Measurements from ENCODE around the gene GID4.

GID4 gene

GRCh38 chr17:18102640-18103039, 63.4 kb downstream of the GID4 start:
- no peak for DNase-seq (ENCODE audit: low spot score)

GRCh38 chr17:18105027-18105426, 65.8 kb downstream of the GID4 start:
- no peak for DNase-seq (ENCODE audit: low spot score)

- DNase-seq (ENCODE audit: low spot score): no peak
Observed at GRCh38 chr17:18105595-18105994, 66.4 kb downstream of the GID4 start.

- DNase-seq (ENCODE audit: low spot score): no peak
Observed at GRCh38 chr17:18106211-18106610, 67.0 kb downstream of the GID4 start.

GRCh38 chr17:18107061-18107790, 68.0 kb downstream of the GID4 start:
- no peak for DNase-seq (ENCODE audit: low spot score)

- DNase-seq (ENCODE audit: low spot score): no peak
Observed at GRCh38 chr17:18107971-18108370, 68.8 kb downstream of the GID4 start.

GRCh38 chr17:18108401-18109312, 69.4 kb downstream of the GID4 start, which contains the start of gene MYO15A:
TSS of gene MYO15A (plus strand) at chr17:18108756. CDS start at chr17:18118801, 10,045 bp downstream.
- DNase-seq (ENCODE audit: low spot score): no peak

GRCh38 chr17:18109935-18110485, 70.8 kb downstream of the GID4 start:
- no peak for DNase-seq (ENCODE audit: low spot score)

- no peak for DNase-seq (ENCODE audit: low spot score)
Observed at GRCh38 chr17:18110636-18111145, 71.5 kb downstream of the GID4 start.

- DNase-seq (ENCODE audit: low spot score): no peak
Observed at GRCh38 chr17:18111330-18111971, 72.2 kb downstream of the GID4 start.

GRCh38 chr17:18115517-18115916, 76.3 kb downstream of the GID4 start:
- no peak for DNase-seq (ENCODE audit: low spot score)

GRCh38 chr17:18116078-18116477, 76.9 kb downstream of the GID4 start:
- no peak for DNase-seq (ENCODE audit: low spot score)

- DNase-seq (ENCODE audit: low spot score): no peak
Observed at GRCh38 chr17:18117533-18117932, 78.3 kb downstream of the GID4 start.
